ENCODE measurements around the gene MAN2C1.

DNA sequence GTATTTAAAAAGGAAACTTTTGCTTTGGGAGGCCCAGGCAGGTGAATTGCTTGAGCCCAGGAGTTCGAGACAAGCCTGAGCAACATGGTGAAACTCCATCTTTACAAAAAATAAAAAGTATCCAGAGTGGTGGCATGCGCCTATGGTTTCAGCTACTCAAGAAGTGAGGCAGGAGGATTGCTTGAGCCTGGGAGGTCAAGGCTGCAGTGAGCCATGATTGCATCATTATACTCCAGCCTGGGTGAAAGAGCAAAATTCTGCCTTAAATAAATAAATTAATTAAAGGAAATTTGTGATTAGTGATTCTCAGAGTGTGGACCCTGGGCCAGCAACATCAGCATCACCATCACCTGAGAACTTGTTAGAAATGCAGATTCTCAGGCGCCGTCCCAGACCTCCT lies 42.5 kb downstream of the MAN2C1 start:
- no peak for TF ChIP-seq EZH2 (IDR thresholded peaks at IDR 0.05)
- TF ChIP-seq POLR2AphosphoS5 (IDR thresholded peaks at IDR 0.05; ENCODE audit: borderline replicate concordance, low read depth, low read length): no peak
- no peak for TF ChIP-seq FOXP2 (optimal IDR thresholded peaks at IDR 0.05; ENCODE audit: control extremely low read depth, extremely low read length, insufficient read depth)
